Measurements from ENCODE around the gene WFDC2. TPM values are rescaled to one million over a fixed set of nuclear protein-coding genes. Genes with fewer than 3 reads are reported as not detected.

Gene WFDC2
- total and polyA plus RNA-seq, 2 of the 4 experiments (the other 2 are of a cell fraction): not detected

- H3K9me1 ChIP-seq (ENCODE audit: insufficient read depth, low read length): no peaks in the 10 kb centered on the region
- no peak overlapping the region for H3K56ac ChIP-seq (ENCODE audit: extremely low read depth, insufficient read depth, low read length)
- H2BK5ac ChIP-seq (ENCODE audit: low read depth, low read length, poor library complexity, severe bottlenecking): no peak overlapping the region
- H3K9me3 ChIP-seq (ENCODE audit: control insufficient read depth, insufficient read depth, low read length): no peaks in the 10 kb centered on the region
- no peak overlapping the region for H4K5ac ChIP-seq (ENCODE audit: low read depth, low read length)
- WGBS, 2 experiments (ENCODE audit: extremely low coverage in 2 of 2, insufficient read length in 1 of 2): no CpG with 5 or more reads among the region's 2 CpGs
- no peaks in the 10 kb centered on the region for H3K4me1 ChIP-seq (ENCODE audit: control insufficient read depth, insufficient read depth, low read length)
- no peak overlapping the region for H2BK15ac ChIP-seq (ENCODE audit: low read depth, low read length)
- no peaks in the 10 kb centered on the region for H3K36me3 ChIP-seq (ENCODE audit: control insufficient read depth, insufficient read depth, low read length)
- intact Hi-C loops (cut with micrococcal nuclease) (no loop called here), dilution Hi-C loops (cut with HindIII; ENCODE audit: low sequenced_read_pairs, unreplicated experiment) (no loop called here), in situ Hi-C loops (cut with MboI; ENCODE audit: low sequenced_read_pairs) (no loop called here)
- no peak overlapping the region for H2BK20ac ChIP-seq (ENCODE audit: low read depth, low read length)
- no peak overlapping the region for H3K27ac ChIP-seq (ENCODE audit: insufficient read depth, low read length)
- ATAC-seq (ENCODE audit: low read depth) (no peak), DNase-seq (no peak)
- no peak overlapping the region for H3K4me2 ChIP-seq (ENCODE audit: low read depth, low read length)
- no peak overlapping the region for H2AK5ac ChIP-seq (ENCODE audit: low read depth, low read length)
- no peak overlapping the region for H3K23ac ChIP-seq (ENCODE audit: low read depth, low read length)
- CTCF ChIA-PET: no interaction called here
- no peak overlapping the region for H3K4ac ChIP-seq (ENCODE audit: low read depth, low read length)
- H4K8ac ChIP-seq (ENCODE audit: low read depth in 2 of 2, low read length in 2 of 2): no peak overlapping the region
- H3K27me3 ChIP-seq (ENCODE audit: control insufficient read depth, insufficient read depth, low read length): peaks cover 2% of the 10 kb centered on the region
- no peak overlapping the region for H2BK120ac ChIP-seq (ENCODE audit: low read depth, low read length)
- no peak overlapping the region for H4K91ac ChIP-seq (ENCODE audit: insufficient read depth, low read depth, low read length)
- H2AK9ac ChIP-seq (replicated peaks; ENCODE audit: low read depth, low read length, poor library complexity): no peak overlapping the region
- no peak for TF ChIP-seq CTCF (conservative IDR thresholded peaks at IDR 0.05; ENCODE audit: low read depth, low read length)
- TF ChIP-seq MXI1 (IDR thresholded peaks at IDR 0.05; ENCODE audit: borderline replicate concordance, low read depth, low read length): no peak
- no peak for TF ChIP-seq USF2 (IDR thresholded peaks at IDR 0.05; ENCODE audit: low read depth, low read length)
- no peak for TF ChIP-seq CHD1 (IDR thresholded peaks at IDR 0.05; ENCODE audit: low read depth, low read length)
- TF ChIP-seq CEBPB (IDR thresholded peaks at IDR 0.05; ENCODE audit: low read depth, low read length): no peak
- TF ChIP-seq SMC3 (IDR thresholded peaks at IDR 0.05; ENCODE audit: low read depth, low read length): no peak
- TF ChIP-seq RCOR1 (IDR thresholded peaks at IDR 0.05; ENCODE audit: insufficient replicate concordance, low read length): no peak
- TF ChIP-seq RFX5 (IDR thresholded peaks at IDR 0.05; ENCODE audit: low read depth, low read length): no peak
- no peak for TF ChIP-seq POLR2A (IDR thresholded peaks at IDR 0.05; ENCODE audit: low read depth, low read length)
- TF ChIP-seq FOS (IDR thresholded peaks at IDR 0.05; ENCODE audit: low read depth, low read length): no peak
- no peak for TF ChIP-seq MAZ (IDR thresholded peaks at IDR 0.05; ENCODE audit: borderline replicate concordance, low read depth, low read length)
- TF ChIP-seq ELK1 (IDR thresholded peaks at IDR 0.05; ENCODE audit: borderline replicate concordance, low read depth, low read length): no peak
- no peak for TF ChIP-seq BHLHE40 (IDR thresholded peaks at IDR 0.05; ENCODE audit: low read depth, low read length)
- H3K79me1 ChIP-seq (ENCODE audit: low read depth in 1 of 2, low read length in 2 of 2): no peaks in the 10 kb centered on the region
- BruUV-seq (replicated peaks): no TSS peak
- no peak overlapping the region for H2AFZ ChIP-seq (replicated peaks; ENCODE audit: low read length, poor library complexity)
- H3K4me3 ChIP-seq (ENCODE audit: insufficient read depth, low read depth, low read length): no peak overlapping the region
- POLR2A ChIA-PET (ENCODE audit: unreplicated experiment): no interaction called here
- H4K20me1 ChIP-seq (ENCODE audit: insufficient read depth, low read length): no peaks in the 10 kb centered on the region
- no peak overlapping the region for H3K14ac ChIP-seq (replicated peaks; ENCODE audit: low read depth, low read length)
- H3K18ac ChIP-seq (ENCODE audit: low read depth, low read length): no peak overlapping the region
- no peak overlapping the region for H3K9ac ChIP-seq (ENCODE audit: low read depth, low read length)
These were observed 36.8 kb downstream of the WFDC2 start for GRCh38 chr20:45506398-45506797.

Measured in IMR-90 (cell line).